BJ (cell line): ENCODE measurements around the gene ARL8B. TPM values are rescaled to one million over a fixed set of nuclear protein-coding genes. Genes with fewer than 3 reads are reported as not detected.

Source experiments
- CTCF ChIA-PET: fragments of 350-600 bp; formaldehyde crosslinking; extraction: SDS; loops from one replicate; lab custom pipeline; 2021; ENCODE audit warnings: antibody characterized with exemption, inconsistent platforms; lab: Yijun Ruan, JAX
- POLR2A ChIA-PET: fragments of 300-600 bp; sonication (Branson Sonifier 250); formaldehyde crosslinking; extraction: SDS; loops from one replicate; lab custom pipeline; 2021; ENCODE audit warnings: antibody characterized with exemption; lab: Charles Lee
- DNase-seq: peaks from one replicate; pipeline ENCODE4 v3.0.0-alpha.2; 2011; ENCODE audit warnings: low read depth
- H3K27me3 ChIP-seq: 2 replicates; pipeline ENCODE4 v1.6.0; 2011; ENCODE audit warnings: low read length; ENCODE audit not compliant: control insufficient read depth, insufficient read depth
- H3K36me3 ChIP-seq: 2 replicates; pipeline ENCODE4 v1.5.1; 2011; ENCODE audit warnings: low read length; ENCODE audit not compliant: control insufficient read depth, insufficient read depth
- H3K4me3 ChIP-seq: 2 replicates; pipeline ENCODE4 v1.5.1; 2011; ENCODE audit warnings: low read depth, mild to moderate bottlenecking, control low read depth, low read length
- CTCF ChIP-seq: IDR thresholded peaks from 2 replicates; pipeline ENCODE4 v1.5.1; 2011; ENCODE audit warnings: low read depth, mild to moderate bottlenecking, control low read depth, inconsistent platforms, low read length, moderate library complexity; ENCODE audit not compliant: insufficient read depth
- polyA plus RNA-seq: library from polyadenylated mRNA; depleted of rRNA; stranded (reverse); fragments of >200 nt; gene quantifications from 2 replicates; pipeline ENCODE4 v1.2.3, GENCODE V29; 2011

The ARL8B gene
- polyA plus RNA-seq, 1 experiment = 20.3 TPM

GRCh38 chr3:5165698-5166097 lies 43.6 kb downstream of the ARL8B start:
- ChIA-PET CTCF (interaction anchor here (0.6 to 0.9 kb wide), 2 partner anchors 43 to 193 kb away, joined by 3 read pairs; partner anchors contain the start of gene ARL8B), POLR2A (no interaction called here)
- Histone ChIP-seq H3K27me3 (no peaks in the 10 kb centered on the region), H3K36me3 (peaks cover 1% of the 10 kb centered on the region; the same call in 1 of the 2 replicates), H3K4me3 (no peak overlapping the region)
- DNase-seq = no peak
- no peak for TF ChIP-seq CTCF

GRCh38 chr3:5166846-5167245 lies 44.8 kb downstream of the ARL8B start:
- ChIA-PET CTCF (no interaction called here), POLR2A (no interaction called here)
- DNase-seq = no peak
- no peaks in the 10 kb centered on the region for H3K27me3 ChIP-seq
- H3K4me3 ChIP-seq = no peak overlapping the region
- peaks cover 1% of the 10 kb centered on the region; the same call in 1 of the 2 replicates for H3K36me3 ChIP-seq
- TF ChIP-seq CTCF = no peak

- DNase-seq = no peak
- ChIA-PET POLR2A (no interaction called here), CTCF (interaction anchor here (1.2 kb wide), 1 partner anchor 18 kb away, joined by 4 read pairs; no protein-coding TSS in a partner anchor)
- no peak for TF ChIP-seq CTCF
- Histone ChIP-seq H3K27me3 (no peaks in the 10 kb centered on the region), H3K36me3 (peaks cover 1% of the 10 kb centered on the region; the same call in 1 of the 2 replicates), H3K4me3 (no peak overlapping the region)
Measured at GRCh38 chr3:5168110-5168509, 46.0 kb downstream of the ARL8B start.

GRCh38 chr3:5169807-5170206 lies 47.7 kb downstream of the ARL8B start:
- Histone ChIP-seq H3K4me3 (no peak overlapping the region), H3K27me3 (no peaks in the 10 kb centered on the region), H3K36me3 (peaks cover 1% of the 10 kb centered on the region; the same call in 1 of the 2 replicates)
- TF ChIP-seq CTCF = no peak
- POLR2A ChIA-PET = no interaction called here
- CTCF ChIA-PET = no interaction called here
- no peak for DNase-seq

- H3K27me3 ChIP-seq = no peaks in the 10 kb centered on the region
- DNase-seq = no peak
- no peak overlapping the region for H3K4me3 ChIP-seq
- CTCF ChIA-PET = no interaction called here
- H3K36me3 ChIP-seq = peaks cover 5% of the 10 kb centered on the region
- no peak for TF ChIP-seq CTCF
- POLR2A ChIA-PET = no interaction called here
Measured at GRCh38 chr3:5170975-5171374, 48.9 kb downstream of the ARL8B start.
